Fibroblast of mammary gland (primary cell): ENCODE results near the gene BCOR.

ENCODE experiments used
- DNase-seq: peaks from one replicate; pipeline ENCODE4 v3.0.0-alpha.2; 2010; ENCODE audit warnings: low read depth
- H3K4me3 ChIP-seq: 2 replicates; pipeline ENCODE4 v1.5.1; 2011; ENCODE audit warnings: low read depth, mild to moderate bottlenecking, low read length, moderate library complexity; ENCODE audit not compliant: control insufficient read depth
- TF ChIP-seq, protein P1 (sequence below): conservative IDR thresholded peaks from 2 replicates; pipeline ENCODE4 v1.5.1; 2011; ENCODE audit warnings: low read depth, low read length, inconsistent platforms; ENCODE audit not compliant: control insufficient read depth, insufficient read depth

Gene BCOR

DNA sequence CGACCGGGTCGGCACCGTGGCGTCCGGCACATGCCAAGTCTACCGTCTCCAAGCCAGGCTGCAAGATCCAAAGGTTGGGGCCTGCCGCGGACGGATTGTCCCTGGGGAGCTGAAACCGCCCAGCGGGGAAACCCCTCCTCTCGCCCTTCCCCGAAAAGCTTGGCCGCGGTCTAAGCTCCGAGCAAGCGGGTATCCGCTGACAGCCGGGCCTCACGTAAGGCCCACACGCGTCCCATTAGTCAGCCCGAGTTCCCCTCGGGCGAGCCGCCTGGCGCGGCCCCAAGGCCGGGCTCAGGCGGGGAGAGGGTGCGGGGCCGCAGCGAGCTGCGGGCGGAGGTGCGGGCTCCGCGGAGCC, 6.8 kb upstream of the BCOR start:
- TF ChIP-seq, protein P1, sequence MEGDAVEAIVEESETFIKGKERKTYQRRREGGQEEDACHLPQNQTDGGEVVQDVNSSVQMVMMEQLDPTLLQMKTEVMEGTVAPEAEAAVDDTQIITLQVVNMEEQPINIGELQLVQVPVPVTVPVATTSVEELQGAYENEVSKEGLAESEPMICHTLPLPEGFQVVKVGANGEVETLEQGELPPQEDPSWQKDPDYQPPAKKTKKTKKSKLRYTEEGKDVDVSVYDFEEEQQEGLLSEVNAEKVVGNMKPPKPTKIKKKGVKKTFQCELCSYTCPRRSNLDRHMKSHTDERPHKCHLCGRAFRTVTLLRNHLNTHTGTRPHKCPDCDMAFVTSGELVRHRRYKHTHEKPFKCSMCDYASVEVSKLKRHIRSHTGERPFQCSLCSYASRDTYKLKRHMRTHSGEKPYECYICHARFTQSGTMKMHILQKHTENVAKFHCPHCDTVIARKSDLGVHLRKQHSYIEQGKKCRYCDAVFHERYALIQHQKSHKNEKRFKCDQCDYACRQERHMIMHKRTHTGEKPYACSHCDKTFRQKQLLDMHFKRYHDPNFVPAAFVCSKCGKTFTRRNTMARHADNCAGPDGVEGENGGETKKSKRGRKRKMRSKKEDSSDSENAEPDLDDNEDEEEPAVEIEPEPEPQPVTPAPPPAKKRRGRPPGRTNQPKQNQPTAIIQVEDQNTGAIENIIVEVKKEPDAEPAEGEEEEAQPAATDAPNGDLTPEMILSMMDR: no peak
- H3K4me3 ChIP-seq: no peak overlapping the region
- peak; percentile 64 for DNase-seq

DNA sequence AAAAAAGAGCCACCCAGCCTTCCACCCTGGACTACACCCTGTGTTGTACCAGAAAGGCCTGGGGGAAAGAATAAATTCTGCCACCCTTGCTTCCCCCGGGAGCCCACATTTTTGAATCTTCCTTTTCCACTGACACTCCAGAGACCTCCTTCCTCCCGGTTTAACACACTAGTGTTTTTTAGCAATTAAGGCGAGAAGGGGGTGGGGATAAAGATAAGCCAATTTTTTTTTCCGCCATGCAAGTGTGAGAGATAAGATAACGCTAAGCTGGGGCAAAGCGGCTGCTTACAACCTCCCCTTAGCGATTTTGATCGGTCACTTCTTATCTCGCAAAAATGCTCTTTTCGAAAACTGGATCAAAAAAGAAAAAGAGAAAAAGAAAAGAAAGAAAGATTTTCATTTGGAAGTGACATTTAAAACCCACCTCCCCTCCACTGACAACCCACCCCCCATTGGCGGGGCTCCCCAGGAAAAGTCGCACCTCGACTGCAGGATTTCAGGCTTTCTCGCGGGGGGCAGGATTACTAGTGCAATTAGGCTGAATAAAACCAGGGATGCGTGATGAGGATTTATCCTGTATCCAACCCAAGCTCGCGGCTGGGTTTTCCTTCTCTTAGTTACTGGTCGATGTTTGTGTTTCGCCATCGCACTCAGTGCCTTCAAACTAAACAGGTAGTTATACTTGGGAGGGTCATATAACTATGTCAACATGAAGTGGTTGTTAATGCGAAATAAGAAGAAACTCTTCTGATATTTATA, 6.0 kb upstream of the BCOR start:
- DNase-seq: no peak
- TF ChIP-seq, protein P1: no peak
- H3K4me3 ChIP-seq: no peak overlapping the region

- TF ChIP-seq, protein P1: no peak
Measured at GRCh38 chrX:40102393-40103381, 4.9 kb upstream of the BCOR start.

DNA sequence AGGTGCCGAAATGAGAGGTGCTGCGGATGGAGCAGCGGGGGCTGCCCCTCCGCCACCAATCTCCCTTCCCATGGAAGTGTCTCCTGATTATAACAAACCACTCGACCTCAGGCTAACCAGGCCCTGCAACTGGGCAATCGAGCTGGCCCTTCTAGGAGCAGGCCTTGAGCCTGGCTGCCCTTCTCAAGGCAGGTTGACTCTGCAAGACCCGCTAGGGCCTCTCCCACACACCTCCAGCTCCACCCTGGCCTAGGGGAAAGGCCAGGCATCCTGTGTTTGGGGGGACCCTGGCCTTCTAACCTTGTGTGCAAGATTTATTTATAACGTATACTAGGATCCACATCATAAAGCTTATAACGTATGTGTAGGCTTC, 3.7 kb upstream of the BCOR start:
- no peak overlapping the region for H3K4me3 ChIP-seq
- TF ChIP-seq, protein P1: no peak
- DNase-seq: no peak

More at GRCh38 chrX:40102393-40103381, 4.9 kb upstream of the BCOR start:
- DNase-seq: no peak
- no peak overlapping the region for H3K4me3 ChIP-seq

GRCh38 chrX:40100537-40101429, 3.0 kb upstream of the BCOR start:
- TF ChIP-seq, protein P1: no peak
- DNase-seq: no peak
- no peak overlapping the region for H3K4me3 ChIP-seq

GRCh38 chrX:40100141-40100536, 2.4 kb upstream of the BCOR start:
- DNase-seq: no peak
- TF ChIP-seq, protein P1: no peak
- no peak overlapping the region for H3K4me3 ChIP-seq
